Skin epidermis (tissue), 12 donors: ENCODE results near the gene GDPGP1.
A peak's percentile ranks its signal among the peaks of the same experiment; 100 is the strongest.

ENCODE experiments used
- H3K27ac ChIP-seq, 21 experiments: fragments of 200-600 bp; sonication (generic) in 11 of 21; one replicate each; pipeline ENCODE4 v1.5.0; 2020; ENCODE audit warnings: mild to moderate bottlenecking in 3 of 21, inconsistent platforms in 2 of 21, moderate library complexity in 2 of 21
- H3K4me3 ChIP-seq, 7 experiments: fragments of 200-600 bp; sonication (generic) in 2 of 7; one replicate each; pipeline ENCODE4 v1.5.0; 2020; ENCODE audit warnings: inconsistent platforms in 2 of 7, mild to moderate bottlenecking in 2 of 7, moderate library complexity in 1 of 7

Gene GDPGP1

GRCh38 chr15:90202929-90203328 is 31.1 kb upstream of the GDPGP1 start:
- Histone ChIP-seq H3K27ac (peak overlapping the region in 8 of 21 experiments; percentile 84 to 94 (median 91)), H3K4me3 (peak overlapping the region in 6 of 7 experiments; percentile 74 to 92 (median 86))

- peak overlapping the region in 4 of 7 experiments; percentile 5 to 88 (median 78) for H3K4me3 ChIP-seq
- peak overlapping the region in 7 of 21 experiments; percentile 25 to 94 (median 87) for H3K27ac ChIP-seq
Measured at GRCh38 chr15:90203473-90203872, 30.5 kb upstream of the GDPGP1 start.

DNA sequence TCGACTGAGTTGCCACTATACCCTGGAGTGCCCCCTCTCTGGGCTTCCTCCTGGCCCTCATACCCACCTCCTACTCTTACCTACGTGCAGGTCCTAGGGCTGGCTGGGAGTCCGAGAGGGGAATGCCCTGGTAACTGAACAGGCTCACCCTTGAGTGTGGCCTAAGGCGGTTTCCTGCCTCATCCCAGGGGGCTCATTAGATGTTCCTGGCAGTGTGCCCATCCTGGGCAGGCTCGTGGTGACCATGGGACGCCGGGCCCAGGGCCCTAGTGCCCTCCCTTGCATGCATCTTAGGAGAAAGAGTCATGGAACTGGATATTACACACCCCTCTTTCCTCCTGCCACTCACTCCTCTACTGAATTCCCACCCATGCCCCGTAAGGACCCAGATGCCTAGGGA is 30.1 kb upstream of the GDPGP1 start:
- H3K27ac ChIP-seq: peak overlapping the region in 5 of 21 experiments; percentile 20 to 84 (median 38)
- H3K4me3 ChIP-seq: peak overlapping the region in 3 of 7 experiments; percentile 5 to 88 (median 83)

DNA sequence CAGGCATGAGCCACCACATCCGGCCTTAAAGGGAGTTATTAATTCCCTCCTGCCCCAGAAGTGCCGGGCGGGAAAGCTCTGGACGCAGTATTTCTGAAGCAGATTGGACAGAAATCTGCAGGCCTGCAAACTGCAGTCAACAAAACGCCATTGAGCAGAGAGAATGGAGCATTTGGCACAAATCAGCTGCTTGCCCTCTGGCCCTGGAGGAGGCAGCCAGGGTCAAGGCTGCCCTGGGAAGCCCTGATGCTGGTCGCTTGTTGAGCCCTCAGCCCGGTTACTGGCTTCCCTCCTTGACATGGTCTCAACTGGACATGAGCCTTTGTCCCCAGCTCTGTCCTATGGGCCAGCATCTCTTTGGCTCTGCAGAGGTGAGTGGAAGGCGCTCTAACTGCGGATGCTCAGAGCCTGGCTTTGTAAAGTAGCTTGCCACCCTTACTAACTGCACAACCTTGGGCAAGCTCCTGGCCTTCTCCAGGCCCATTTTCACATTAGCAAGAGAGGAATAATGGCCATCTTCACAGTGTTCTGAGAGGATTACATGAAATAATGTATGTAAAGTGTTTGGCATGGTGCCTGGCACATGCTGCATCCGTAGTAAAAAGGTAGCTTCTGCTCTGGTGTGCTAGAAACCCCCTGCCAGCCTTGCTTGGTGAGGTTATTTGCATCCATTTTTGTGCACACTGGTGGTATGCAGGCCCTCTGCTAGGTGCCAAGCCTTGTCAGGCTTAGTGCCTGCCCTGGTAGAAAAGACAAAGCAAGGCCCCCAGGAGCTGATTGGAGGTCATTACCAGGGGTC is 28.8 kb upstream of the GDPGP1 start:
- Histone ChIP-seq H3K27ac (peak overlapping the region in 1 of 21 experiments; percentile 22), H3K4me3 (no peak overlapping the region)

DNA sequence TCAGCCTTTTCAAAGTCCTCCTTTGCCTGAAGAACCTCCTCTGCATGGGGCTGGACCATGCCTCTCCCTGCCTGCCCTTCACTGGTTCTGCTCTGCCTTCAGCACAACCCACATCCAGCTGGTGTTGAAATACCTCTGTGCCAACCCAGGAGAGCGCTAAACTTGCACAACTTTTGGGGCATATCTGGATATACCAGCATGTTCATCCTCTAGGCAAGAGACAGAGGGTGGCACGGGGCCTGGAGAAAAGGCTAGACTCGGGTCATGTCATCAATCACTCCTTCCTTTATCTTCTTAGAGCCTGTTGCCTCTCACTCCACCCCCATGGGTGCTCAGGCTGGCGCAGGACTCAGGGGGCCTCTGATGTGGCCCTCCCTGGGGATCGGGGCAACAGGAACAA is 28.1 kb upstream of the GDPGP1 start:
- peak overlapping the region in 5 of 21 experiments; percentile 14 to 44 (median 22) for H3K27ac ChIP-seq

DNA sequence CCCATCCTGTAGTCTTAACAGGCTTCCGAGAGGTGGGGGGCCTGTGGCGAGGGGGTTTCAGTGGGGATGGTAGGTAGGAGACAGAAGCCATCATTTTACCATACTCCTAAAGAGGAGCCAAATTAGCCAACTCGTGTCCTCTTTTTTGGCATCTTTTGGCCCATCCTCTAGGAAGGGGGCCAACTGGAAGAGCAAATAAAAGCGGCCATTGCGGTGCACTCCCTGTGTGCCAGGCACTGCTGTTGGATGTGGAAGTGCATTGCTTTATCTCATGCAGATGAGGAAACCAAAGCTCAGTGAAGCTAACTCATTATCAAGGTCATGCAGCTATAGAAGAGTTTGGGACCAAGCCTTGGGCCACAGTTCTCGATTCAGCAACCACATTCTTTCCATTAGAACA is 26.8 kb upstream of the GDPGP1 start:
- Histone ChIP-seq H3K27ac (peak overlapping the region in 1 of 21 experiments; percentile 22), H3K4me3 (no peak overlapping the region)

More for the DNA sequence above, 28.1 kb upstream of the GDPGP1 start:
- H3K4me3 ChIP-seq: no peak overlapping the region

GRCh38 chr15:90208356-90208755 is 25.7 kb upstream of the GDPGP1 start:
- no peak overlapping the region for H3K4me3 ChIP-seq
- no peak overlapping the region for H3K27ac ChIP-seq

GRCh38 chr15:90209591-90209990 is 24.4 kb upstream of the GDPGP1 start:
- Histone ChIP-seq H3K4me3 (no peak overlapping the region), H3K27ac (peak overlapping the region in 7 of 21 experiments; percentile 16 to 91 (median 84))

GRCh38 chr15:90210593-90210992 is 23.4 kb upstream of the GDPGP1 start:
- Histone ChIP-seq H3K4me3 (no peak overlapping the region), H3K27ac (peak overlapping the region in 17 of 21 experiments; percentile 52 to 92 (median 84))

DNA sequence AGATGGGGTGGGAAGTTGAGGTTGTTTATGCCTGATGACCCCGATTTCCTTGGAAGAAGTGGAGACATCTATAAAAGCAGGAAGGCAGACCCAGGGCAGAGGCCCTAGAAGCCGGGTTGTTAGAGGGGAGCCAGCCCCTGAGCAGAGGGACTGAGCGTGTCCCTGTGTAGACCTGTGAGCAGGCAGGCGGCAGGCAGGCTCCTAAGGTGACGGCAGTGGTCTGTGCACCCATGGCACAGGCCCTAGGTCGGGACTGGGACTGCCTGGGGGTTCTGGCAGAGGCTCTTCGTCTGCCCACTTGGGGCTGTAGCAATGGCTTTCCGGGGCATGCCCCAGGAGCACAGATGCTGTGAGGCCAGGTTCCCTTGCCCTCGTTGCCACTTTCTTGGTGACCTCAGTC is 23.0 kb upstream of the GDPGP1 start:
- Histone ChIP-seq H3K27ac (peak overlapping the region in 20 of 21 experiments; percentile 52 to 92 (median 82)), H3K4me3 (no peak overlapping the region)

GRCh38 chr15:90211440-90212143 is 22.4 kb upstream of the GDPGP1 start:
- Histone ChIP-seq H3K4me3 (no peak overlapping the region), H3K27ac (peak overlapping the region in 20 of 21 experiments; percentile 52 to 92 (median 82))

GRCh38 chr15:90212221-90213098 is 21.5 kb upstream of the GDPGP1 start:
- Histone ChIP-seq H3K4me3 (no peak overlapping the region), H3K27ac (peak overlapping the region; percentile 16 to 92 (median 81))

- Histone ChIP-seq H3K4me3 (no peak overlapping the region), H3K27ac (peak overlapping the region in 19 of 21 experiments; percentile 5 to 92 (median 81))
Measured at GRCh38 chr15:90213122-90213817, 20.7 kb upstream of the GDPGP1 start.

- peak overlapping the region in 16 of 21 experiments; percentile 10 to 92 (median 84) for H3K27ac ChIP-seq
- H3K4me3 ChIP-seq: no peak overlapping the region
Measured at GRCh38 chr15:90213818-90214204, 20.2 kb upstream of the GDPGP1 start.

- H3K27ac ChIP-seq: peak overlapping the region in 2 of 21 experiments; percentile 84
- no peak overlapping the region for H3K4me3 ChIP-seq
Measured at GRCh38 chr15:90214553-90215196, 19.3 kb upstream of the GDPGP1 start.

GRCh38 chr15:90217671-90218394 is 16.2 kb upstream of the GDPGP1 start:
- Histone ChIP-seq H3K27ac (peak overlapping the region in 1 of 21 experiments; percentile 68), H3K4me3 (no peak overlapping the region)

- Histone ChIP-seq H3K4me3 (no peak overlapping the region), H3K27ac (peak overlapping the region in 2 of 21 experiments; percentile 26 to 61)
Measured at GRCh38 chr15:90219421-90220141, 14.4 kb upstream of the GDPGP1 start.
